Endothelial cell of umbilical vein (primary cell): Measurements from ENCODE around the gene TENM4. TPM values are rescaled to one million over a fixed set of nuclear protein-coding genes. Genes with fewer than 3 reads are reported as not detected.

ENCODE experiments used
- BruUV-seq: library from RNA; stranded (reverse); fragments of 400-500 nt; replicated peaks from 2 replicates; lab custom pipeline; 2021; lab: Mats Ljungman, UMichigan
- CTCF ChIA-PET: fragments of 300-600, 350-600 bp; sonication (Branson Sonifier 250); formaldehyde crosslinking; loops from one replicate; lab custom pipeline; 2021; ENCODE audit warnings: antibody characterized with exemption, inconsistent platforms; lab: Charles Lee
- POLR2A ChIA-PET: fragments of 300-600, 350-600 bp; sonication (Branson Sonifier 250); formaldehyde crosslinking; loops from one replicate; lab custom pipeline; 2021; ENCODE audit warnings: antibody characterized with exemption, inconsistent platforms; lab: Charles Lee
- DNase-seq: peaks from one replicate; pipeline ENCODE4 v3.0.0-alpha.2; 2011; ENCODE audit warnings: low read depth, low spot score
- FAIRE-seq: peaks from 2 replicates; lab custom pipeline; 2011; peaks lifted over from hg19 to GRCh38; lab: Jason Lieb, UNC
- H2AFZ ChIP-seq: 2 replicates; pipeline ENCODE4 v1.6.0; 2012; ENCODE audit warnings: low read depth, low read length, control low read depth, inconsistent platforms
- H3K27ac ChIP-seq: 2 replicates; pipeline ENCODE4 v1.5.1; 2011; ENCODE audit warnings: low read depth, mild to moderate bottlenecking, control low read depth, low read length, moderate library complexity; ENCODE audit not compliant: insufficient read depth
- H3K27me3 ChIP-seq, 2 experiments: 2 replicates each; pipeline versions ENCODE4 v1.6.0 to v1.6.1; 2011; ENCODE audit warnings: low read length in 2 of 2, mixed read lengths in 1 of 2; ENCODE audit not compliant: control insufficient read depth in 2 of 2, insufficient read depth in 2 of 2
- H3K36me3 ChIP-seq, 2 experiments: 2 replicates in 1 of 2; 3 replicates in 1 of 2; pipeline ENCODE4 v1.5.1; 2011; ENCODE audit warnings: low read length in 2 of 2, mild to moderate bottlenecking in 1 of 2, moderate library complexity in 1 of 2; ENCODE audit not compliant: control insufficient read depth in 2 of 2, insufficient read depth in 2 of 2; ENCODE audit errors: extremely low read depth in 1 of 2
- H3K4me1 ChIP-seq: 3 replicates; pipeline ENCODE4 v1.5.1; 2011; ENCODE audit warnings: mild to moderate bottlenecking, low read length; ENCODE audit not compliant: control insufficient read depth, insufficient read depth; ENCODE audit errors: extremely low read depth
- H3K4me2 ChIP-seq: 2 replicates; pipeline ENCODE4 v1.6.1; 2011; ENCODE audit warnings: low read length, control low read depth, mixed read lengths; ENCODE audit not compliant: insufficient read depth
- H3K4me3 ChIP-seq, 3 experiments: fragments of 200-600 bp in 1 of 3; sonication (generic), shearing (Covaris generic) in 1 of 3; replicated peaks in 1 of 3; 2 replicates each; pipeline ENCODE4 v1.5.1; 2011 to 2016; ENCODE audit warnings: control low read depth in 3 of 3, low read length in 3 of 3, mild to moderate bottlenecking in 2 of 3, inconsistent platforms in 1 of 3, low read depth in 1 of 3, moderate library complexity in 1 of 3; ENCODE audit not compliant: insufficient read depth in 1 of 3
- H3K79me2 ChIP-seq: 2 replicates; pipeline ENCODE4 v1.6.0; 2012; ENCODE audit warnings: low read length, inconsistent platforms; ENCODE audit not compliant: control insufficient read depth, insufficient read depth
- H3K9ac ChIP-seq: replicated peaks from 2 replicates; pipeline ENCODE3; 2011; ENCODE audit warnings: low read length, control low read depth; ENCODE audit not compliant: insufficient read depth; ENCODE audit errors: extremely low read depth
- H3K9me1 ChIP-seq: replicated peaks from 3 replicates; pipeline ENCODE4 v1.6.0; 2011; ENCODE audit warnings: mild to moderate bottlenecking, low read length; ENCODE audit not compliant: control insufficient read depth, insufficient read depth; ENCODE audit errors: extremely low read depth
- H3K9me3 ChIP-seq: replicated peaks from 2 replicates; pipeline ENCODE4 v1.5.1; 2012; ENCODE audit warnings: low read length, inconsistent platforms; ENCODE audit not compliant: control insufficient read depth, insufficient read depth
- H4K20me1 ChIP-seq: replicated peaks from 2 replicates; pipeline ENCODE3; 2011; ENCODE audit warnings: mild to moderate bottlenecking, low read length; ENCODE audit not compliant: control insufficient read depth, insufficient read depth; ENCODE audit errors: extremely low read depth
- CTCF ChIP-seq, 2 donors: IDR thresholded peaks; 1 replicate in 1 of 2; 2 replicates in 1 of 2; pipeline ENCODE4 v1.5.1; 2011; ENCODE audit warnings: low read length in 2 of 2, mild to moderate bottlenecking in 2 of 2, moderate library complexity in 2 of 2, control low read depth in 1 of 2, inconsistent platforms in 1 of 2, low read depth in 1 of 2; ENCODE audit not compliant: insufficient read depth in 1 of 2; ENCODE audit errors: extremely low read depth in 1 of 2
- EZH2 ChIP-seq: IDR thresholded peaks from 2 replicates; pipeline ENCODE4 v1.6.1; 2012; ENCODE audit warnings: borderline replicate concordance, low read depth, mild to moderate bottlenecking, moderate library complexity, low read length, inconsistent platforms; ENCODE audit not compliant: severe bottlenecking
- FOS ChIP-seq: IDR thresholded peaks from 2 replicates; pipeline ENCODE4 v1.6.1; 2011; ENCODE audit warnings: mild to moderate bottlenecking, low read length, moderate library complexity, borderline replicate concordance; ENCODE audit not compliant: insufficient read depth
- GATA2 ChIP-seq: IDR thresholded peaks from 2 replicates; pipeline ENCODE4 v1.7.0; 2011; ENCODE audit warnings: low read depth, mild to moderate bottlenecking, moderate library complexity, mixed read lengths, low read length; ENCODE audit not compliant: insufficient read length, insufficient read depth
- JUN ChIP-seq: IDR thresholded peaks from 2 replicates; pipeline ENCODE4 v1.6.1; 2011; ENCODE audit warnings: borderline replicate concordance, low read depth; ENCODE audit not compliant: insufficient read length, insufficient read depth
- MAX ChIP-seq: IDR thresholded peaks from 2 replicates; pipeline ENCODE4 v1.6.1; 2011; ENCODE audit not compliant: insufficient read depth, insufficient read length
- MYC ChIP-seq: IDR thresholded peaks from one replicate; pipeline ENCODE4 v1.6.1; 2011; ENCODE audit warnings: mild to moderate bottlenecking, low read depth, low read length
- POLR2A ChIP-seq: IDR thresholded peaks from 2 replicates; pipeline ENCODE4 v1.6.1; 2012; ENCODE audit warnings: low read depth, mild to moderate bottlenecking, control low read depth, low read length
- POLR2AphosphoS5 ChIP-seq: IDR thresholded peaks from 2 replicates; pipeline ENCODE4 v1.6.1; 2012; ENCODE audit warnings: low read depth, mild to moderate bottlenecking, control low read depth, low read length, moderate library complexity; ENCODE audit not compliant: insufficient read depth
- dilution Hi-C: fragments of 300-500 bp; cut with MboI; formaldehyde crosslinking; loops from one replicate; pipeline ENCODE4 v1.15.0; 2019; ENCODE audit warnings: low sequenced_read_pairs; ENCODE audit not compliant: extremely low pct_ligation_motif_present
- intact Hi-C: fragments of 100-400 bp; cut with micrococcal nuclease; formaldehyde crosslinking; loops from one replicate; pipeline ENCODE4 v1.10.0; 2022
- polyA plus RNA-seq, 4 experiments: library from polyadenylated mRNA; depleted of rRNA in 3 of 4; stranded (reverse) in 3 of 4; unstranded in 1 of 4; fragments of >200 nt; gene quantifications; 2 replicates each; pipeline versions ENCODE4 v1.2.1 to v1.2.3, GENCODE V29; 2011 to 2012; ENCODE audit warnings: missing spikeins in 1 of 4
- total RNA-seq: library from RNA; stranded (reverse); gene quantifications from 2 replicates; pipeline ENCODE4 v1.2.3, GENCODE V29; 2021

TENM4 gene
- total and polyA plus RNA-seq, 2 donors (not counting 3 experiments of a cell fraction or from before 2014, with no cell fraction given) = 0.06 to 0.27 TPM

GRCh38 chr11:78991681-78992080 lies 449.1 kb downstream of the TENM4 start:
- CTCF ChIA-PET = no interaction called here
- FAIRE-seq = no peak
- Histone ChIP-seq H3K27me3 (peaks cover 2% of the 10 kb centered on the region in 2 experiments), H3K79me2 (no peaks in the 10 kb centered on the region), H3K36me3 (no peaks in the 10 kb centered on the region), H3K9me3 (no peaks in the 10 kb centered on the region), H3K9me1 (no peaks in the 10 kb centered on the region), H3K4me3 (no peak overlapping the region), H3K9ac (no peak overlapping the region), H3K4me2 (no peak overlapping the region), H3K27ac (no peak overlapping the region), H4K20me1 (no peaks in the 10 kb centered on the region), H3K4me1 (no peaks in the 10 kb centered on the region), H2AFZ (no peak overlapping the region)
- BruUV-seq = no TSS peak
- intact Hi-C loops = no loop called here
- no peak for TF ChIP-seq MYC
- TF ChIP-seq POLR2AphosphoS5 = no peak
- no peak for TF ChIP-seq MAX
- no peak for TF ChIP-seq POLR2A
- TF ChIP-seq EZH2 = no peak
- no peak for TF ChIP-seq JUN
- no peak for TF ChIP-seq CTCF (IDR thresholded peaks at IDR 0.05; ENCODE audit: extremely low read depth in 1 of 2, insufficient read depth in 1 of 2, low read depth in 1 of 2, low read length in 2 of 2)
- no peak for TF ChIP-seq GATA2
- TF ChIP-seq FOS = no peak
- dilution Hi-C loops = no loop called here
- POLR2A ChIA-PET = no interaction called here
- peak; percentile 4 for DNase-seq
